ENCODE data around the gene TMEM245.

The TMEM245 gene

DNA sequence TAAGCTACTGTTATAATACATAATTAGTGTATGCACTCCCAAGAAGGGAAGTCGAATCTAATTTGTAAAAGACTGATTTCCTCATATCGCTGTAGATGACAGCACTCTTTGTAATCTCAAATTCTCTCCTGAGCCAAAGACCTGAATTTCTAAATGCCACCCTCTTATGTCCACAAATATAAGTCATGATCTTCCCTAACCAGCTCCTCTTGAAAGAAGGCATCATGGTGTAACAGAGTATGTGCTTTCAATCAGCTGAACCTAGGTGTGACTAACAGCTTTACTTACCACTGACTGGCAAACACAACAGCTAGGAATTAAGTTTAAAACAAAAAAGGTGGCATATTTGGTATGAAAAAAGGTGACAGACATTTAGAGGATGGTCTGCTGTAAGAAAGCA is 72.5 kb downstream of the TMEM245 start:
- DNase-seq (ENCODE audit: extremely low read depth, insufficient read length): no peak
- Histone ChIP-seq H3K27me3 (replicated peaks; ENCODE audit: control insufficient read depth, insufficient read depth, low read length) (no peaks in the 10 kb centered on the region), H3K36me3 (ENCODE audit: control insufficient read depth, insufficient read depth, low read length) (peaks cover 7% of the 10 kb centered on the region), H3K4me3 (replicated peaks; ENCODE audit: low read depth, low read length) (no peak overlapping the region)
- TF ChIP-seq, protein P1, sequence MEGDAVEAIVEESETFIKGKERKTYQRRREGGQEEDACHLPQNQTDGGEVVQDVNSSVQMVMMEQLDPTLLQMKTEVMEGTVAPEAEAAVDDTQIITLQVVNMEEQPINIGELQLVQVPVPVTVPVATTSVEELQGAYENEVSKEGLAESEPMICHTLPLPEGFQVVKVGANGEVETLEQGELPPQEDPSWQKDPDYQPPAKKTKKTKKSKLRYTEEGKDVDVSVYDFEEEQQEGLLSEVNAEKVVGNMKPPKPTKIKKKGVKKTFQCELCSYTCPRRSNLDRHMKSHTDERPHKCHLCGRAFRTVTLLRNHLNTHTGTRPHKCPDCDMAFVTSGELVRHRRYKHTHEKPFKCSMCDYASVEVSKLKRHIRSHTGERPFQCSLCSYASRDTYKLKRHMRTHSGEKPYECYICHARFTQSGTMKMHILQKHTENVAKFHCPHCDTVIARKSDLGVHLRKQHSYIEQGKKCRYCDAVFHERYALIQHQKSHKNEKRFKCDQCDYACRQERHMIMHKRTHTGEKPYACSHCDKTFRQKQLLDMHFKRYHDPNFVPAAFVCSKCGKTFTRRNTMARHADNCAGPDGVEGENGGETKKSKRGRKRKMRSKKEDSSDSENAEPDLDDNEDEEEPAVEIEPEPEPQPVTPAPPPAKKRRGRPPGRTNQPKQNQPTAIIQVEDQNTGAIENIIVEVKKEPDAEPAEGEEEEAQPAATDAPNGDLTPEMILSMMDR (IDR thresholded peaks at IDR 0.05; ENCODE audit: insufficient read depth, low read length, poor library complexity, severe bottlenecking): no peak

DNA sequence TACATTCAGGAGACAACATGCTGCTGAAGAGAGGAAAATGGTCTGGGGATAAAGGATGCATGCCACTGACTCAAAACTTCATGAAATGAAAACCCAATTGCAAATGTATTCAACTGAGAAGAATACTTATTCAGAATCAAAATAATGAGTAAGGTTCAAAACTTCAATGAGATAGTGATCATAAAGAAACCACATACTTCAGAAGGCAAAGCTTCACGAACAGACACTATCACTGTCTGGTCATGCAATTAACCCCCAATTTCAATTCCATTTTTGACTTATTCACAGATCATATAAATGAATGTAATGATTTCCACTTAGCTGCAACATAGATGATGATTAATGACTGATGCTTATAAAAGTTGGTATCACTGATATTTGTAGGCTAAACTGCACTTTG is 73.4 kb downstream of the TMEM245 start:
- no peak for DNase-seq (ENCODE audit: extremely low read depth, insufficient read length)
- Histone ChIP-seq H3K4me3 (replicated peaks; ENCODE audit: low read depth, low read length) (no peak overlapping the region), H3K27me3 (replicated peaks; ENCODE audit: control insufficient read depth, insufficient read depth, low read length) (no peaks in the 10 kb centered on the region), H3K36me3 (ENCODE audit: control insufficient read depth, insufficient read depth, low read length) (peaks cover 8% of the 10 kb centered on the region)
- TF ChIP-seq, protein P1 (IDR thresholded peaks at IDR 0.05; ENCODE audit: insufficient read depth, low read length, poor library complexity, severe bottlenecking): no peak

DNA sequence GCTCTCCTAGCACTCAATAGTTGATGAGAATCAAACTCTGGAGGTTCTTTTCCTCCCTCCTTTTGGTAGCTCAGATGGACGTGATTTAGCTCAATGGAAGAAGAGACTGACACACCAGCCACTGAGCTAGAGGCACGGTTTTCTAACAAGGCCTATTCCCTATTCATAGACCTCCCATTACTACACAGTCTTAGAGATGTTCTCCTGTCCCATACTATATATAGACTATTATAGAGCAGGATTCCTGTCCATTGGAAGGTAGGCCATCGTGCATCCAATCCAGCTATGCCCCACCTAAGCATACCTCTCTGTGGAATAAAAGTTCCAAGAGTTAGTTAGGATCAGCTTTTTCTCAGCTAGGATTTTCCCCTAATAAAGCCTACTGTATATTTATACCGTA is 76.2 kb downstream of the TMEM245 start:
- DNase-seq (ENCODE audit: extremely low read depth, insufficient read length): no peak
- H3K36me3 ChIP-seq (ENCODE audit: control insufficient read depth, insufficient read depth, low read length): peaks cover 4% of the 10 kb centered on the region

DNA sequence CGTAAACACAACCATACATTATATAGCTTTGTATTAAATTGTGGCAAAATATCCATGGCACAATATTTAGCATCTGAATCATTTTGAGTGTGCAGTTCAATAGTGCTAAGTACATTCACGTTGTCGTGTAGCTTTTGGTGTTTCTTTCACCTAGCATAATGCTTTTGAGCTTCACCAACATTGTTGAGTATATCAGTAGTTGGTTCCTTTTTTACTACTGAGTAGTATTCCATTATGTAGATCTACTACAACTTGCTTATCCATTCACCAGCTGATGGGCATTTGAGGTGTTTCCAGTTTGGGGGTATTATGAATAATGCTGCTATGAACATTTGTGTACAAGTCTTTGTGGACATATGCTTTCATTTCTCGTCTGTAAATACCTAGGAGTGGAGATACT is 79.2 kb downstream of the TMEM245 start:
- TF ChIP-seq, protein P1 (IDR thresholded peaks at IDR 0.05; ENCODE audit: insufficient read depth, low read length, poor library complexity, severe bottlenecking): no peak
- no peak for DNase-seq (ENCODE audit: extremely low read depth, insufficient read length)
- H3K4me3 ChIP-seq (replicated peaks; ENCODE audit: low read depth, low read length): no peak overlapping the region
- peaks cover 3% of the 10 kb centered on the region for H3K36me3 ChIP-seq (ENCODE audit: control insufficient read depth, insufficient read depth, low read length)
- no peaks in the 10 kb centered on the region for H3K27me3 ChIP-seq (replicated peaks; ENCODE audit: control insufficient read depth, insufficient read depth, low read length)

More for the DNA sequence above, 76.2 kb downstream of the TMEM245 start:
- TF ChIP-seq, protein P1 (IDR thresholded peaks at IDR 0.05; ENCODE audit: insufficient read depth, low read length, poor library complexity, severe bottlenecking): no peak
- no peaks in the 10 kb centered on the region for H3K27me3 ChIP-seq (replicated peaks; ENCODE audit: control insufficient read depth, insufficient read depth, low read length)
- H3K4me3 ChIP-seq (replicated peaks; ENCODE audit: low read depth, low read length): no peak overlapping the region

DNA sequence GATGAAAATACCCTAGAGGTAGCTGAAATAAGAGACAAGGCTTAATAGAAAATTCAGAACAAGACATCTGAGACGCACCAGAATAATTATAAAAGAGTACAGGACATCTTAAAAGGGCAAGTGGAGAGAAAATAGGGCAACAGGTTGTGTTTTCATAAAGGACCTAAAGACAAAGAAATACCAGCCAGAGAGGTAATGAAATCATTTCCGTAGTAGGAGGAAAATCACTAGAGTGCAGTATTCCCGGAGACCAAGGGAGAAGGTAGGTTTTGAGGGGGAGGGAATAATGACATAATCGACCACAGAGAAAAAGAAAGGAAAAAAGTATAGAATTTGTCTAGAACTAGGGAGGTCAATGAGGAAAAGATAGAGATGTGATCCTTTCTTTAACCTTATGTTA is 80.2 kb downstream of the TMEM245 start:
- no peaks in the 10 kb centered on the region for H3K27me3 ChIP-seq (replicated peaks; ENCODE audit: control insufficient read depth, insufficient read depth, low read length)
- peaks cover 3% of the 10 kb centered on the region for H3K36me3 ChIP-seq (ENCODE audit: control insufficient read depth, insufficient read depth, low read length)
- DNase-seq (ENCODE audit: extremely low read depth, insufficient read length): no peak
- H3K4me3 ChIP-seq (replicated peaks; ENCODE audit: low read depth, low read length): no peak overlapping the region
- TF ChIP-seq, protein P1 (IDR thresholded peaks at IDR 0.05; ENCODE audit: insufficient read depth, low read length, poor library complexity, severe bottlenecking): no peak
